Measurements from ENCODE around the gene C10orf105.

DNA sequence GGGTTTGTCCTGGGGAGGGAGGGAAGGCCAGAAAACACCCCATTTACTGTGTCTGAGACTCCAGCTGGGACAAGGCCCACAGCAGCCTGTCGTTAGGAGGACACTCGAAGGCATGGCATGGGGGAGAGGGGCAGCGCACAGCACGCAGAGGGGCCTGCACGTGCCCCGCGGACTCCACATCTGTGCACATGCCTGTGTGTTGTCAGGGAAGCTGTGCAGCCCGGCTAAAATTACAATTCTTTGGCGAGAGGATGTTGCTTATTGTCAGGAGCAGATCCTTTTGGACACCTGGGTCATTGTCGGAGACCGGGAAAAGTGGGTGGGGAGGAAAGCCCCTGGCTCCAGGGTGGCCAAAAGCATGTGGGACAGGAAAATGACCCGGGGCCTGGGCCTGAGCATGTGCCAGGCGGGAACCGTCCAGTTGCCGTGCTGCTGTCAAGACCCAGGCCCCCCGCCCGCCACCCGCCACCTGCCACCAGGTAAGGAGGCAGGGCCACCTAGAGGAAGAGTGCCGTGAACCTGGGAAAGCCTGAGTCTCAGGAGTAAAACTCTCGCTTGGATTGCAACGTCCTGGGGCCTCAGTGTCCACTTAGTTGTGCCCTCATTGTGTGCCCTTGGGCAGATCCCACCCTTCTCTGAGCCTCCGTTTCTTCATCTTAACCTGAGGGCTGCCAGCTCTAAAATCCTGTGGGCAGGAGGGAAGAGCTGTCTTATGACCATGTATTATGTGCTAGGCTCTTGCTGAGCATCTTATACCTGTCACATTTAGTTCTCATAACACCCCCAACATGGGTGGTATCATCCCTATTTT is 46.5 kb upstream of the C10orf105 start:
- TF ChIP-seq FOXP2 (optimal IDR thresholded peaks at IDR 0.05; ENCODE audit: borderline replicate concordance, extremely low read depth, extremely low read length, insufficient read depth) = no peak
- TF ChIP-seq TAF1 (IDR thresholded peaks at IDR 0.05; ENCODE audit: borderline replicate concordance, insufficient read depth, low read length) = no peak
- no peak for TF ChIP-seq SIN3A (IDR thresholded peaks at IDR 0.05; ENCODE audit: borderline replicate concordance, insufficient read depth, low read length)
